HG02588 (cell line): ENCODE results near the gene PPP2R5B.

Source experiments
- ATAC-seq: cut with Tn5 transposase; IDR thresholded peaks from one replicate; pipeline ENCODE4 v1.9.1; 2021; ENCODE audit warnings: mild to moderate bottlenecking, moderate library complexity; ENCODE audit not compliant: unreplicated experiment

Gene PPP2R5B

GRCh38 chr11:64926689-64927088, 2.2 kb downstream of the PPP2R5B start:
- ATAC-seq, result no peak

DNA sequence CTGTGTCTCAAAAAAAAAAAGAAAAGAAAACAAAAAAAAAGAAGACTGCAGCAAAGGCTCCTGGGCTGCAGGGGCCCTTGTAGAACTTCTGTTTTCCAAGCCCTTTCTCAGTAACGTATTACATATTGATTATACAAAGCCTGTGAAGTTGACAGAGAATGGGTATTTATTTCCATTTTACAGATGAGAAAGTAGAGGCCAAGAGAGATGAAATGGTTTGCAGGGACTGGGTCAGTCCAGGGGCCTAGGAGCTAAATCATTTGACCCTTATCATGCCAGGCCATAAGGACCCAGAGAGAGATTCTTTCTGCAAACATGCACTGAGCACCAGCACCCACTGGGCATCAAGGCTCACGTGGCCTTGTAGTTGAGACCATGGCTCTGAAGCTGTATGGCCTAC, 4.5 kb downstream of the PPP2R5B start:
- ATAC-seq, result no peak

DNA sequence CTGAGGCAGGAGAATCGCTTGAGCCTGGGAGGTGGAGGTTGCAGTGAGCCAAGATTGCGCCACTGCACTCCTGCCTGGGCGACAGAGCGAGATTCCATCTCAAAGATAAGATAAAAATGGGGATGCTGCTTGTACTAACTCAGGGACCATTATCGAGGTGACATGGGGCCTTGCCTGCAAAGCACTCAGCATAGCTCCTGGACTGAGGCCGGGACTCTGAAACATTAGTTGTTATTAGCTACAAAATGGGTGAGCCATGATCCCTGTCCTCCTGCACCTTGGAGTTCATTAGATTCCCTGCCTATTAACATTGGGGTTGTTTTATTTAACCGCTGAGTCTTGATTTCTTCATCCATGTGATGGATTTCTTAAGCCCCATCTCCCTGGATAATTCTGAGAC, 5.1 kb downstream of the PPP2R5B start:
- no peak for ATAC-seq

- no peak for ATAC-seq
Measured at GRCh38 chr11:64930340-64930739, 5.9 kb downstream of the PPP2R5B start.

DNA sequence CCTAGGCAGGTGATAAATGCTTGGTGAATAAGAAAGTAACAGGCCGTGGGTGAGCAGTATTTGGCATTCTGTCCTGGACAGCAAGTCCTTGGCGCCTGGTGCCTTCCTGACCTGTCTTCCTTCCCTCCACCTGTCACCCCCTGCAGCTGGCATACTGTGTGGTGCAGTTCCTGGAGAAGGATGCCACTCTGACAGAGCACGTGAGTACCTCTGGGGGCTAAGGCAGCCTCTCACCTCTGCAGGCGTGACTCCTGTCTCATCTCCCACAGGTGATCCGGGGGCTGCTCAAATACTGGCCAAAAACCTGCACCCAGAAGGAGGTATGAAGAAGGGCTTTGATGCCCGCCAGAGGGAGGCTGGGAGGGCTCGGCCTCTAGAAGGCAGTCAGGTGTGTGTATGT, 6.8 kb downstream of the PPP2R5B start:
- no peak for ATAC-seq

DNA sequence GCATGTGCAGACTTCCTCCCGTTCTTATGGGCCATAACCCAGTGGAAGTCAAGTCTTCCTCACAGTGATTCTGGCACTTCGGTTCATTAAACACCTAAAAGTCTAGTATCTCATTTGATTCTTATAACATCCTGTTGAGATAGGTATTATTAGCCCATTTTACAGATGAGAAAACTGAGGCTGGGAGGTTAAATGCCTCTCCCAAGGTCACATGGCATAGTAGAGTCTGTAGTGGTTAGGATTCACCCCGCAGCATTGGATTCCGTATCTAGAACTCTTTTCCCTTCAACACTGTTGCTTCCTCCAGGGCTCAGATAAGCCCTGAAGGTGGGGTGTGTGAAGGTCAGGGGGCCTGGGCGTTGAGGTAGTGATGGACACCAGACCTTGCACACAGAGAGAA, 7.8 kb downstream of the PPP2R5B start:
- ATAC-seq, result no peak

GRCh38 chr11:64933213-64933934, 8.9 kb downstream of the PPP2R5B start:
- ATAC-seq, result no peak

- no peak for ATAC-seq
Measured at GRCh38 chr11:64933935-64934681, 9.6 kb downstream of the PPP2R5B start.

- no peak for ATAC-seq
Measured at GRCh38 chr11:64934682-64935358, 10.3 kb downstream of the PPP2R5B start.

- ATAC-seq, result no peak
Measured at GRCh38 chr11:64935359-64936081, 11.0 kb downstream of the PPP2R5B start, which contains the start of gene GPHA2. TSS of gene GPHA2 (minus strand) at chr11:64935893. CDS start at chr11:64935460, 433 bp downstream.

- ATAC-seq, result no peak
Measured at GRCh38 chr11:64936539-64936938, 12.1 kb downstream of the PPP2R5B start.

DNA sequence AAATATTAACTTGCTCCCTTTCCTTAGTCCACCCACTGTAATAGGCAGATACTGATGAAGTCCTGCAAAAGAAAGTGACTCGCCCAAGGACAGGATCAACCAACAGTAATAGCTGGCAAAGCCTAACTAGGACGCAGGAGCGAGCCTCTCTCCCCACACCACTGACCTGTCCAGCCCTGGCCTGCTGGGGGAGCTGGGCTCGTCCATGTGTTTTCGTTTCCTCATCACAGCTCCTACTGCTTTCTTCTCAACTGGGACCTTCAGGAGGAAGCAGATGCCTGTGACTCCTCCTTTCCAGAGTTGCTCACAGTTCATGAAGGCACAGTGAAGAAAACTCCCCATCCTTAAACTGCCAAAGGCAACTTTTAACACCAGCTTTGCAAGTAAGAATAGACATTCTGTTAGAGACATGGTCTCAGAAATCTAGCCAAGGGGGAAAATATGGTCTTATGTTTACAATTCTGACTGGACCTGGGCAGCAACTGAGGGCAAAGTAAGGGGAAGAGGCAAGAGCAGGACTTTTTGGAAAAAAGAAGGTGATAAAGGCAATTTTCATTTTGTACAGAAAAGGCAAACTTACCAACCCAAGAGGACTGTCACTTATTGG, 22.8 kb downstream of the PPP2R5B start:
- ATAC-seq, result no peak

- ATAC-seq, result no peak
Measured at GRCh38 chr11:64951529-64951928, 27.0 kb downstream of the PPP2R5B start.

GRCh38 chr11:64954201-64954600, 29.7 kb downstream of the PPP2R5B start:
- no peak for ATAC-seq

DNA sequence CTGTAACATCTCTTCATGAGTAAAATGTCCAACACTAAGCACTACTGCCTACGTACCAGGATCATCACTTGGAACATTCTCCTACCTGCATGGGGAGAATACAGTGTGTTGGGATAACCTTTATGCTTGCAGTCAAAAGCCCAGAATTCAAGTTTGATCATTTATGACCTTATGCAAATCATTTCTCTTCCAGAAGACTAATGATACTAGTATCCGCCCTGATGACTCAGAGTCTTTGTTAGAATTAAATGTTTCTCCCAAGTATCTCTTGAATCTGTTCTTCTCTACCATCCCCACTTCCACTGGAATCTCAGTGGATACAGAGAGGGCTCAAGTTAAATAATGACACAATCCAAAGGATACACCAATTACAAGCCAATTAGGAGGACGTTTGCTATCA, 35.0 kb downstream of the PPP2R5B start:
- no peak for ATAC-seq

DNA sequence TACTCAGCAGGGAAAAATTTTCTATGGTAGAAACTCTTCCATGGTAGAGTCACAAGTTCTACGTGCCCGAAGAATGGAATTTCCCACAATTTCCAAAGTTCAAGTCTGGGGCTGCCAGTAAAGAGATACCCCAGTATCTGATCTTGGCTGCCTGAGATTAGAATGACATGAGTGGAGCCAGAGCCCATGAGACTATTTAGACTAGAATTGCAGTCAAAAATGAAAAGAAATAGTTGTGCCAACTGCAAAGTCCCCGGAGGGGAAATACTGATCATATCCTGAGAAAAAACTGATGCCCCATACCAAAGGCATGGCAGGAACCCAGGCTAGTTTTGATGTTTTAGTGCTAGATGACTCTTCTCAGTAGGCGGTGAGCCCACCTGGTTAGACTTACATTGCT, 36.2 kb downstream of the PPP2R5B start:
- ATAC-seq, result no peak

- no peak for ATAC-seq
Measured at GRCh38 chr11:64963072-64963631, 38.7 kb downstream of the PPP2R5B start.

- no peak for ATAC-seq
Measured at GRCh38 chr11:64967375-64967774, 42.9 kb downstream of the PPP2R5B start.

DNA sequence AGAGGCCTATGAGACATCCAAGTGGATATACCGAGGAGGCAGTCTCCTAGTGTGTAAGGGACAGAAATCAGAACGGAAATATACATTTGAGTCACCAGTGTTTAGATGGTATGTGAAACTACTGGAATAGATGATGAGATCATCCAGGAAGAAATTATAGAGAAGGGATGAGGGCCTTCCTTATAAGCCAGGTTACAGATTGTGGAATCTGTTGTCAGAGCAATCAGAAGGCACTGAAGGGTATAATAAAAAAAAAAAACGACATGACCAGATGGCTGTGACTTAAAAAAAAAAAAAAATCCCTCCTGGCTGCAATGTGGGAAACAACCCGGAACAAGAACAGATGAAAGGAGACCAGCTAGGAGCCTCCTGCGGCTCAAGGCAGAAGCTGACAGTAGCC, 44.7 kb downstream of the PPP2R5B start:
- no peak for ATAC-seq

DNA sequence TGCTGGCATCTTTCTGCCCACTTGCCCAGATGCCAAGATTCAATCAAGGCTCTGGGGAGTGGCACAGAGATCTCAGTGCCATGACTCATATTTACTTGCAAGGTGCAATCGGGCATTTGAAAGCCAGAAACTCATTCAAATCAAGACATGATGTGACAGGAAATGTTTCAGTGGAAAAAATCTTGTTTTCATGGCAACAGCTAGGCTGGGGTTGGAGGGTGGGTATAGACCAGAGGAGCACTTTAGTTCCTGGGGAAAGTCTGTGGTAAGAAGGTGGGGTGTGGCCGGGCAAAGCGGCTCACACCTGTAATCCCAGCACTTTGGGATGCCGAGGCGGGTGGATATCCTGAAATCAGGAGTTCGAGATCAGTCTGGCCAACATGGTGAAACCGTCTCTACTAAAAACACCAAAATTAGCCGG, 46.3 kb downstream of the PPP2R5B start:
- no peak for ATAC-seq
